ENCODE results near the gene CMC4. TPM values are rescaled to one million over a fixed set of nuclear protein-coding genes. Genes with fewer than 3 reads are reported as not detected.

CMC4 gene
- total and polyA plus RNA-seq, 4 donors: 4.3 to 15.7 (median 8.4) TPM

- Histone ChIP-seq H3K4me3 (no peak overlapping the region), H3K9ac (ENCODE audit: insufficient read depth in 1 of 2, low read length in 2 of 2) (no peak overlapping the region), H3K4me1 (ENCODE audit: control insufficient read depth in 5 of 5, insufficient read depth in 5 of 5, low read length in 5 of 5) (no peaks in the 10 kb centered on the region), H3K27me3 (ENCODE audit: control insufficient read depth in 3 of 3, insufficient read depth in 3 of 3, low read length in 2 of 3) (no peaks in the 10 kb centered on the region), H3K27ac (ENCODE audit: low read depth in 1 of 2, low read length in 1 of 2) (no peak overlapping the region), H3K36me3 (ENCODE audit: control insufficient read depth in 4 of 4, insufficient read depth in 4 of 4, low read length in 4 of 4) (peaks cover 0 to 4% (median 0%) of the 10 kb centered on the region in 4 donors), H3K9me3 (ENCODE audit: control insufficient read depth in 4 of 4, insufficient read depth in 3 of 4, low read length in 3 of 4) (no peaks in the 10 kb centered on the region)
- ATAC-seq (ENCODE audit: insufficient read depth, low FRiP score) (no peak), DNase-seq (no peak)
- 88 to 95% methylated on average over 14 to 26 of the region's 26 CpGs for WGBS, 2 donors
- no peak for TF ChIP-seq CTCF (IDR thresholded peaks at IDR 0.05; ENCODE audit: control extremely low read depth, extremely low read depth)
Observed at GRCh38 chrX:155086961-155087735, 16.2 kb upstream of the CMC4 start.

GRCh38 chrX:155086202-155086840, 15.4 kb upstream of the CMC4 start:
- no peaks in the 10 kb centered on the region for H3K27me3 ChIP-seq (ENCODE audit: control insufficient read depth in 3 of 3, insufficient read depth in 3 of 3, low read length in 2 of 3)
- H3K9ac ChIP-seq (ENCODE audit: insufficient read depth in 1 of 2, low read length in 2 of 2): no peak overlapping the region
- ATAC-seq (ENCODE audit: insufficient read depth, low FRiP score) (no peak), DNase-seq (peak; percentile 11 to 21 (median 13))
- WGBS, 2 donors: 77 to 91% methylated on average over 23 to 24 of the region's 24 CpGs
- no peak overlapping the region for H3K4me3 ChIP-seq
- TF ChIP-seq CTCF (IDR thresholded peaks at IDR 0.05; ENCODE audit: control extremely low read depth, extremely low read depth): no peak
- no peaks in the 10 kb centered on the region for H3K9me3 ChIP-seq (ENCODE audit: control insufficient read depth in 4 of 4, insufficient read depth in 3 of 4, low read length in 3 of 4)
- peaks cover 0 to 4% (median 0%) of the 10 kb centered on the region in 4 donors for H3K36me3 ChIP-seq (ENCODE audit: control insufficient read depth in 4 of 4, insufficient read depth in 4 of 4, low read length in 4 of 4)
- no peak overlapping the region for H3K27ac ChIP-seq (ENCODE audit: low read depth in 1 of 2, low read length in 1 of 2)
- H3K4me1 ChIP-seq (ENCODE audit: control insufficient read depth in 5 of 5, insufficient read depth in 5 of 5, low read length in 5 of 5): no peaks in the 10 kb centered on the region

GRCh38 chrX:155071694-155072280, 851 bp upstream of the CMC4 start:
- Histone ChIP-seq H3K27me3 (ENCODE audit: control insufficient read depth in 3 of 3, insufficient read depth in 3 of 3, low read length in 2 of 3) (no peaks in the 10 kb centered on the region), H3K36me3 (ENCODE audit: control insufficient read depth in 4 of 4, insufficient read depth in 4 of 4, low read length in 4 of 4) (peaks cover 0 to 9% (median 1%) of the 10 kb centered on the region in 4 donors), H3K27ac (ENCODE audit: low read depth in 1 of 2, low read length in 1 of 2) (peak overlapping the region; percentile 28 to 47), H3K9me3 (ENCODE audit: control insufficient read depth in 4 of 4, insufficient read depth in 3 of 4, low read length in 3 of 4) (no peaks in the 10 kb centered on the region), H3K9ac (ENCODE audit: insufficient read depth in 1 of 2, low read length in 2 of 2) (peak overlapping the region; percentile 59 to 62), H3K4me3 (peak overlapping the region; percentile 64), H3K4me1 (ENCODE audit: control insufficient read depth in 5 of 5, insufficient read depth in 5 of 5, low read length in 5 of 5) (peaks cover 0 to 5% (median 3%) of the 10 kb centered on the region in 5 donors)
- 0 to 35% methylated on average over 25 of the region's 25 CpGs for WGBS, 2 donors
- DNase-seq (peak in 1 of 3 donors; percentile 17), ATAC-seq (ENCODE audit: insufficient read depth, low FRiP score) (no peak)
- no peak for TF ChIP-seq CTCF (IDR thresholded peaks at IDR 0.05; ENCODE audit: control extremely low read depth, extremely low read depth)
